PC-9 (cell line): Measurements from ENCODE around the gene PRRT1B. TPM values are rescaled to one million over a fixed set of nuclear protein-coding genes. Genes with fewer than 3 reads are reported as not detected.

Experiments
- BruUV-seq: library from RNA; stranded (reverse); fragments of 400-500 nt; replicated peaks from 2 replicates; lab custom pipeline; 2021; lab: Mats Ljungman, UMichigan
- CTCF ChIA-PET: fragments of 300-600 bp; sonication (Branson Sonifier 250); formaldehyde crosslinking; loops from one replicate; lab custom pipeline; 2022; ENCODE audit warnings: antibody characterized with exemption; lab: Charles Lee
- POLR2A ChIA-PET: fragments of 300-600 bp; sonication (Branson Sonifier 250); formaldehyde crosslinking; loops from one replicate; lab custom pipeline; 2022; ENCODE audit warnings: antibody characterized with exemption; ENCODE audit not compliant: unreplicated experiment; lab: Charles Lee
- DNase-seq, 2 experiments: peaks; one replicate each; pipeline versions ENCODE4 v3.0.0 to v3.0.0-alpha.2; 2015 to 2022; ENCODE audit warnings: mixed read lengths in 1 of 2
- H2AFZ ChIP-seq: fragments of 200-600 bp; sonication (generic); 2 replicates; pipeline ENCODE4 v1.8.1; 2017; ENCODE audit warnings: antibody characterized with exemption
- H3F3A ChIP-seq: fragments of 200-600 bp; sonication (generic); 2 replicates; pipeline ENCODE4 v1.8.1; 2017; ENCODE audit warnings: antibody characterized with exemption, mild to moderate bottlenecking, low read depth; ENCODE audit not compliant: insufficient read depth
- H3K27ac ChIP-seq: fragments of 200-600 bp; sonication (generic); 2 replicates; pipeline ENCODE4 v1.6.1; 2016; ENCODE audit warnings: mixed run types
- H3K27me3 ChIP-seq: fragments of 200-600 bp; sonication (generic); 2 replicates; pipeline ENCODE4 v1.6.1; 2016; ENCODE audit warnings: low read depth, mixed run types; ENCODE audit not compliant: insufficient read depth
- H3K36me3 ChIP-seq: fragments of 200-600 bp; sonication (generic); 2 replicates; pipeline ENCODE4 v1.6.1; 2016; ENCODE audit warnings: low read depth, mixed run types
- H3K4me1 ChIP-seq: fragments of 200-600 bp; sonication (generic); replicated peaks from 2 replicates; pipeline ENCODE4 v1.6.1; 2016; ENCODE audit warnings: mixed run types; ENCODE audit not compliant: insufficient read depth
- H3K4me2 ChIP-seq: fragments of 200-600 bp; sonication (generic); 2 replicates; pipeline ENCODE4 v1.6.1; 2017; ENCODE audit warnings: mixed run types
- H3K4me3 ChIP-seq: fragments of 200-600 bp; sonication (generic); 2 replicates; pipeline ENCODE4 v1.6.1; 2016; ENCODE audit warnings: mixed run types
- H3K79me2 ChIP-seq: fragments of 200-600 bp; sonication (generic); 2 replicates; pipeline ENCODE4 v1.6.1; 2017; ENCODE audit warnings: low read depth, mixed run types
- H3K9me2 ChIP-seq: fragments of 200-600 bp; sonication (generic); 2 replicates; pipeline ENCODE4 v1.8.1; 2017; ENCODE audit warnings: mild to moderate bottlenecking; ENCODE audit not compliant: insufficient read depth
- H3K9me3 ChIP-seq: fragments of 200-600 bp; sonication (generic); 2 replicates; pipeline ENCODE4 v1.8.1; 2016; ENCODE audit warnings: low read depth; ENCODE audit not compliant: insufficient read depth
- H4K20me1 ChIP-seq: fragments of 200-600 bp; sonication (generic); 2 replicates; pipeline ENCODE4 v1.8.1; 2017; ENCODE audit not compliant: insufficient read depth
- CTCF ChIP-seq: fragments of 200-600 bp; sonication (generic); conservative IDR thresholded peaks from 2 replicates; pipeline ENCODE4 v1.6.1; 2017; ENCODE audit warnings: mixed run types, antibody characterized with exemption, mild to moderate bottlenecking, moderate library complexity
- EZH2 ChIP-seq: fragments of 200-600 bp; sonication (generic); IDR thresholded peaks from 2 replicates; pipeline ENCODE4 v1.8.0; 2017; ENCODE audit warnings: antibody characterized with exemption, low read depth
- intact Hi-C: fragments of 100-400 bp; cut with micrococcal nuclease; formaldehyde crosslinking; loops from one replicate; pipeline ENCODE4 v1.10.0; 2022; ENCODE audit not compliant: unreplicated experiment
- total RNA-seq: library from RNA; stranded (reverse); gene quantifications from 2 replicates; pipeline ENCODE4 v1.2.3, GENCODE V29; 2021

PRRT1B gene
- total RNA-seq, 1 experiment from 2014 or later: not detected

DNA sequence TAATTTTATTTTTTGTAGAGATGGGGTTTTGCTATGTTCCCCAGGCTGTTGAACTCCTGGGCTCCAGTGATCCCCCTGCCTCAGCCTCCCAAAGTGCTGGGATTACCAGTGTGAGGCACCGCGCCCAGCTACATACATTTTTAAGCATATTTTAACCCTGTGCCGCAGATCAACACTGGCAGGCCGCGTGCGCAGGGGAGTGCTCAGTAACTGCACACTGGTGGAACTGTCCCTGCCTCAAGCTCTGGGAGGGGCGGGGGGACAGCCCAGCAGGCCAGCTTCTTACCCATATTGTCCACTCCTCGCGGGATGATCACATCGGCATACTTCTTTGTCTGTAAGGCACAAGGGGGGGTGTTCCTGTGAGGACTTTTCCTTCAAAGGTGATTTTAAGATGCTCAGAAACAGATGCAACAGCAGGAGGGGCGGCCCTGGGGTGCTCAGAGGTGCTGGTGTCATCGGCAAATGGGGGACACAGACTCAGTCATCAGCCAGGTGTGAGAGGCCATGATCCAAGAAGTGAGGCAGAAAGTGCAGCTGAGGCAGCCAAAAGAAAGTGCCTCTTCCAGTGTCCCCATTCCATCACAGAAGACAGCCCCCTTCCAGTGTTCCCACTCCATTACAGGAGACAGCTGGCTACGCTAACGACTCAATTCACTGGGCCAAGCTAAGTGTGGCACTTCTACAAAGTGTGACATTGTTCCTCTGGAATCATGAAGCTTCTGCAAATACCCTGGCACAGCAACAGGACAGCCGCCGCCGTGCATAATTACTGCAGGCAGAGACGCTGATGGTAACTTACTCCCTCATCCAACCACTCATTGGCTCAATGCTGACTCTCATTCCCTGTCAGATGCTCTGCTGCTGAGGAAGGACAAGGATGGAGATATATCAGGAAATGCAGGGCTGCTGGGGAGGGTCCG is 19.4 kb upstream of the PRRT1B start:
- BruUV-seq: no TSS peak
- H2AFZ ChIP-seq: no peak overlapping the region
- intact Hi-C loops: no loop called here

GRCh38 chr9:131528186-131528585 is 17.1 kb upstream of the PRRT1B start:
- H3K4me2 ChIP-seq: no peak overlapping the region
- H2AFZ ChIP-seq: no peak overlapping the region
- H3K9me3 ChIP-seq: no peaks in the 10 kb centered on the region
- TF ChIP-seq CTCF (no peak), EZH2 (no peak)
- H3K79me2 ChIP-seq: no peaks in the 10 kb centered on the region
- H3K9me2 ChIP-seq: no peaks in the 10 kb centered on the region
- no peak overlapping the region for H3K4me3 ChIP-seq
- intact Hi-C loops: no loop called here
- no peaks in the 10 kb centered on the region for H3K27me3 ChIP-seq
- ChIA-PET CTCF (interaction anchor here (0.6 kb wide), 1 partner anchor 180 kb away, joined by 7 read pairs; no protein-coding TSS in a partner anchor), POLR2A (no interaction called here)
- no peak for DNase-seq
- no TSS peak for BruUV-seq
- 0 out of 2 replicates have a peak, but pooled peaks cover 4% of the 10 kb centered on the region for H3K36me3 ChIP-seq
- peaks cover 8% of the 10 kb centered on the region for H4K20me1 ChIP-seq
- no peak overlapping the region for H3K27ac ChIP-seq
- 0 out of 2 replicates have a peak, but pooled peaks cover 6% of the 10 kb centered on the region for H3K4me1 ChIP-seq
- peaks cover 8% of the 10 kb centered on the region for H3F3A ChIP-seq

More for the DNA sequence above, 19.4 kb upstream of the PRRT1B start:
- POLR2A ChIA-PET: no interaction called here
- H3K27me3 ChIP-seq: no peaks in the 10 kb centered on the region
- peaks cover 8% of the 10 kb centered on the region for H3F3A ChIP-seq
- no peak overlapping the region for H3K27ac ChIP-seq
- no peak overlapping the region for H3K4me2 ChIP-seq
- no peaks in the 10 kb centered on the region for H3K9me3 ChIP-seq
- H3K9me2 ChIP-seq: no peaks in the 10 kb centered on the region
- H3K79me2 ChIP-seq: no peaks in the 10 kb centered on the region
- CTCF ChIA-PET: no interaction called here
- H3K4me3 ChIP-seq: no peak overlapping the region
- 0 out of 2 replicates have a peak, but pooled peaks cover 6% of the 10 kb centered on the region for H3K4me1 ChIP-seq
- 0 out of 2 replicates have a peak, but pooled peaks cover 4% of the 10 kb centered on the region for H3K36me3 ChIP-seq
- DNase-seq: no peak
- TF ChIP-seq EZH2 (no peak), CTCF (no peak)
- H4K20me1 ChIP-seq: peaks cover 8% of the 10 kb centered on the region

DNA sequence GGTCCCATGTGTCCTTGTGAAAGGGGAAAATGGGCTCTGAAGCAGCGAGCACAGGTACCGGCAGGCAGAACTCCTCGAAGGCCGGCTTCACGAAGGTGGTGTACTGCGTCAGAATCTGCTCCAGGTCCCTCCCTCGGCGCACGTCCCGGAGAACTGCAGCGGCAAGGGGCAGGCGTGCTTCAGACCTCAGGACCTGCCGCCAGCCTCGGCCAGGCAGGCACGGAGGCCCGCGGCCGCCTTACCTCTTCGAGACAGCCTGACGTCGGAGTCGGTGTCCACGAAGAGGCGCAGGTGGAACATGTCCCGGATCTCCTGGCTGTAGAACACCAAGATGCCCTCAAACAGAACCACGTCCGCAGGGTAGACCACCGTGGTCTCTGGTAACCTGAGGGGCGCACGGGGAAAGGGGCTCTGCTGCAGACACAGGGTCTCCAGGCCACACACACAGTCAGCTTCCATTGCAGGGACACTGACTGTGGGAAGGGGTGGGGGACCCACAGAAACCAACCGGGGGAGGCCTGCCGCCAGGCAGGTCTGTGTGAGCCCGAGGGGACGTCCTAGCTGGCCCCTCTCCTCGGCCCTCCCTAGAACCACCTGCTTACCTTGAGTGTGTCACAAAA is 16.3 kb upstream of the PRRT1B start:
- BruUV-seq: no TSS peak
- Histone ChIP-seq H3K9me3 (no peaks in the 10 kb centered on the region), H3K27ac (no peak overlapping the region), H2AFZ (no peak overlapping the region), H3K4me1 (0 out of 2 replicates have a peak, but pooled peaks cover 6% of the 10 kb centered on the region), H3K4me3 (no peak overlapping the region), H3K4me2 (no peak overlapping the region), H3F3A (peaks cover 8% of the 10 kb centered on the region), H3K36me3 (0 out of 2 replicates have a peak, but pooled peaks cover 4% of the 10 kb centered on the region), H3K79me2 (no peaks in the 10 kb centered on the region), H3K9me2 (no peaks in the 10 kb centered on the region), H3K27me3 (no peaks in the 10 kb centered on the region), H4K20me1 (peaks cover under 1% of the 10 kb centered on the region)
- DNase-seq: no peak
- ChIA-PET POLR2A (no interaction called here), CTCF (no interaction called here)
- TF ChIP-seq CTCF (no peak), EZH2 (no peak)
- intact Hi-C loops: no loop called here
